GM18867 (cell line): Measurements from ENCODE around the gene ZPR1.
A peak's percentile ranks its signal among the peaks of the same experiment; 100 is the strongest.
"Not testable (repeated sequence)": the region's sequence is repeated elsewhere in the genome, so short reads cannot be mapped to it uniquely, and the experiment has no call there.

Experiments
- ATAC-seq: cut with Tn5 transposase; IDR thresholded peaks from one replicate; pipeline ENCODE4 v1.9.1; 2021; ENCODE audit warnings: mild to moderate bottlenecking, moderate library complexity; ENCODE audit not compliant: unreplicated experiment

The ZPR1 gene, protein sequence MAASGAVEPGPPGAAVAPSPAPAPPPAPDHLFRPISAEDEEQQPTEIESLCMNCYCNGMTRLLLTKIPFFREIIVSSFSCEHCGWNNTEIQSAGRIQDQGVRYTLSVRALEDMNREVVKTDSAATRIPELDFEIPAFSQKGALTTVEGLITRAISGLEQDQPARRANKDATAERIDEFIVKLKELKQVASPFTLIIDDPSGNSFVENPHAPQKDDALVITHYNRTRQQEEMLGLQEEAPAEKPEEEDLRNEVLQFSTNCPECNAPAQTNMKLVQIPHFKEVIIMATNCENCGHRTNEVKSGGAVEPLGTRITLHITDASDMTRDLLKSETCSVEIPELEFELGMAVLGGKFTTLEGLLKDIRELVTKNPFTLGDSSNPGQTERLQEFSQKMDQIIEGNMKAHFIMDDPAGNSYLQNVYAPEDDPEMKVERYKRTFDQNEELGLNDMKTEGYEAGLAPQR

DNA sequence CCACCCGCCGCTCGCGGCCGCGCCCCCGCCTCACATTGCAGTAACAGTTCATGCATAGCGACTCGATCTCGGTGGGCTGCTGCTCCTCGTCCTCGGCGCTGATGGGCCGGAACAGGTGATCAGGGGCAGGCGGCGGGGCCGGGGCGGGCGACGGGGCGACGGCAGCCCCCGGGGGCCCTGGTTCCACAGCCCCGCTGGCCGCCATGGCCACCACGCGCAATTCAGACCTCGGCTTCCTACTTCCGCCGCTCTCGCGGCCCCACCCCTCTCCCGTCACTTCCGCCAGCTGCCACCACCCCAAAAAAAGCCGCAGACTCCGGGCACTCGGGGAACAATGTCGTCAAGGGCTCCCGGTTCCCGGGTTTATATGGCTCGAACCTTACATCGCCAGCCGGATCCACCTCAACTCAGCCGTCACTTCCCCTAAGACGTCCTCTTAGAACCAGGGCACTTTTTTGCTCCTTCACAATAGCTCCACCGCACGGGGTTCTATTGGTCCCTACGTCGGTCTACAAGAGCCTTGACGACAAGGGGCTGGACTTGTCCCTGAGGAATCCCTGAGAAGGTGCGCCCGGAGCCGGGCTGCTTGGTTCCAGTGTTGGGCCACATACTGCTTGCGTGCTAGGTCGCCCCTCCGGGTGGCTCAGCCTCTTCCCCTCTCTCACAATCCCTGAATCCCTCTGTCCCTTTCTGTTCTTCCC lies at the start of gene ZPR1:
Gene ZPR1 (minus strand): TSS at position 238 of the 701 bp plus-strand sequence. CDS start 33 bp downstream, at position 205.
- ATAC-seq: peak; percentile 88

DNA sequence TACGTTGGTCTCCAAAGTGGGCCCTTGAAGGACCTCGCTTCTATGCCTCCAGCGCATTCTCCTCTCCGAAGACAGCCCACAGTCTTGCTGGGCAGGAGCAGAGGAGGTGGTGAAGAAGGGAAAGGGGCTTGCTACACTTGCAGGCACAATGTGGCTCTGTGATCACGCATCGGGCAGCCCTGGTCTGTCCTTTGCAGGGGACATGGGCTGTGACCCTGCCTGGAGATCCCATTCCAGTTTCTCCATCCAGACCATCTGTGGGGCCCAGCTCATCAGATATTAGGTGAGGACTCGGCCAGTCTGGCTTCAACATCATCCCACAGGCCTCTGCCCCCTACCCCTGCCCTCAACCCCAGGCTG lies 48.8 kb upstream of the ZPR1 start:
- ATAC-seq: no peak

DNA sequence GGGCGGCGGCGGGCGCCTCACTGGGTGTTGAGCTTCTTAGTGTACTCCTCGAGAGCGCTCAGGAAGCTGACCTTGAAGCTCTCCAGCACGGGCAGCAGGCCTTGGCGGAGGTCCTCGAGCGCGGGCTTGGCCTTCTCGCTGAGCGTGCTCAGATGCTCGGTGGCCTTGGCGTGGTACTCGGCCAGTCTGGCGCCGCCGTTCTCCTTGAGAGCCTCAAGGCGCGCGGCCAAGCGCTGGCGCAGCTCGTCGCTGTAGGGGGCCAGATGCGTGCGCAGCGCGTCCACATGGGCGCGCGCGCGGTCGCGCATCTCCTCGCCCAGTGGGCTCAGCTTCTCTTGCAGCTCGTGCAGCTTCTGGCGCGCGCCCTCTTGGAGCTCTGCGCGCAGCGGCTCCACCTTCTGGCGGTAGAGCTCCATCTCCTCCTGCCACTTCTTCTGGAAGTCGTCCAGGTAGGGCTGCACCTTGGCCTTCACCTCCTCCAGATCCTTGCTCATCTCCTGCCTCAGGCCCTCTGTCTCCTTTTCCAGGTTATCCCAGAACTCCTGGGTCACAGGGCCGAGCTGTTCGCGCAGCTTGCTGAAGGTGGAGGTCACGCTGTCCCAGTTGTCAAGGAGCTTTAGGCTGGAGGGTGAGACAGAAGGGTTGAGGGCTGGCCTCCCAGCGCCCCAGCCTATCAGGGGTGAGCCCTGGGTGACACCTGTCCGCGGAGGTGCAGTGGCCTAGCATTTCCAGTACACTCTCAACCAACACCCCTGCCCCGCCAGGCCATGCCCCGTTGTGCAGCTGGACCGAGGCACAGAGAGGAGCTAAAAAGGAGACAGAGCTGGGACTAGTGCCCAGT lies 48.2 kb upstream of the ZPR1 start:
- peak; percentile 75 for ATAC-seq

DNA sequence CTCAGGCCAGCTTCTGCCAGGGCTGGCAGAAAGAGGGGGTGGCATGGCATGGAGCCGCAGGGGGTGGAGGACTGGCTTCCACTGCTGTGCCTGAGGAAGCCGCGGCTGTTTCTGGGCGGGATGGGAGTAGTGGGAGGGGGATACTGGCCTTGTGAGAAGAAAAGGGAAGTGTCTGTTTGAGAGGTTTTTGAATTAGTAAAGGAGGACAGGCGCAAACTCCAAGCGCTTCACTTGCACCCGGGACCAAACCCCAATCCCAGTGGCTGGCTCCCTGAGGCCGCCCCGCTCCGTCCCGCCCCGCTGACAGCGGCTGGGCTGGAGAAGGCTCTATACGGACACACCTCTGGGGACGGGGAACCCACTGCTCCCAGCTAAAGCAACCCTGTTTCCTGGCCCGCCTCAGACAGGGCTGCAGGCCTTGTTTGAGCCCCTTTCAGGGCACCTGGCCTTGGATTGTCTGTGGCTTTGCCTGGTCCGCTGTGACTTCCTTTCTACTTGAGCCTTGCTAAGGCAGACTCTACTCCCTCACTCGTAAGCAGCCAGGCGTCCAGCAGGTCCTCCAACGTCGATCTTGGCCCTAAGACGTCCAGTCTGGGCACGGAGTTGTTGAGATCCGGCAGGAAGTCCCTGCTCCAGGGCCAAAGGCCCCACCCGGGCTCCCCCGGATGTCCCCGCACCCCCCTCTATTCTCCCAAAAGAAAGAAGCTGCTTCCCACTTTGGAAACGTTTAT lies 47.4 kb upstream of the ZPR1 start:
- no peak for ATAC-seq

DNA sequence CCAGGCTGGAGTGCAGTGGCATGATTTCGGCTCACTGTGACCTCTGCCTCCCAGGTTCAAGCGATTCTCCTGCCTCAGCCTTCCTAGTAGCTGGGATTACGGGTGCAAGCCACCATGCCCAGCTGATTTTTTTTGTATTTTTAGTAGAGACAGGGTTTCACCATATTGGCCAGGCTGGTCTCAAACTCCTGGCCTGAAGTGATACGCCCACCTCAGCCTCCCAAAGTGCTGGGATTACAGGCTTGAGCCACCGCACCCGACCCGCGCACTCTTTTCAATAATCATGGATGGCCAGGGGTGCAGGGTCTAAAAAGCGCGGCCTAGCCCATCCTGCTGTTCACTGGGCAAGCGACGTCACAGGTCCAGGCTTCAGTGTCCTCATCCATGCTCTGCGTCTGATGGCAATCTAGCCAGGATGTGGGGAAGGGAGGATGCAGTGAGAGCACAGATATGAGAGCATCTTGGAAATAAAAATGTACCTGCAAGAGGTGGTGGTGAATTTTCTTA lies 46.8 kb upstream of the ZPR1 start:
- ATAC-seq: not testable (repeated sequence)

DNA sequence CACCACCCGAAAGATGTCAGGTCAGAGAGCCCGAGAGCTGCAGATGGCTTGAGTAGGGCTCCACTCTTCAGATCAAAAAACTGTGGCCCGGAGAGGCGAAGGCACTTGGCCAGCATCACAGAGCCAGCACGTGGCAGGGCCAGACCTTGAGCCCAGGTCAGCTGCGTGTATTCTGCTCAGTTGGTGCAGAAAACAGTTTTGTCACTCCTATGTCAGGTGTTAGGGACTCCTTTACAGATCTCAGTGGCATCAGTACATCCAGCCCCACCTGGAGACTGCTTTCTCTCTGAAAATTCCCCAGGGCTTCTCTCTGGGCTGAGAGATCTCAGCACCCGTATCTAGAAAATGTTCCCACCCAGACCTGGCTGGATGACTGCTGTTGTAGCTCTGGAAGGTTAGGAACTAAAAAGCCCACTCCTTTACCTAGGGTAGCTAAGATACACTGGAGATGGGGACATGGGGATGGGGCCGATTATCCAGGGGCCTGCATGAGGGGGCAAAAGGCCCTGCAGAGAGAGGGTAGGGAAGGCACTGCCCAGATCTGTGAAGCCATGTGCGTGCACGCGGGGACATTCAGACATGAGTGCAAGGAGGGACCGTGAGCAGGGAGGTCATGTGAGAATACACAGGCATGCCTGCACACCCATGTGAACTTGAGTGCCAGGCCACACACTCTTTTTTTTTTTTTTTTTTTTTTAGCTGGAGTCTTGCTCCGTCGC lies 46.2 kb upstream of the ZPR1 start:
- no peak for ATAC-seq

DNA sequence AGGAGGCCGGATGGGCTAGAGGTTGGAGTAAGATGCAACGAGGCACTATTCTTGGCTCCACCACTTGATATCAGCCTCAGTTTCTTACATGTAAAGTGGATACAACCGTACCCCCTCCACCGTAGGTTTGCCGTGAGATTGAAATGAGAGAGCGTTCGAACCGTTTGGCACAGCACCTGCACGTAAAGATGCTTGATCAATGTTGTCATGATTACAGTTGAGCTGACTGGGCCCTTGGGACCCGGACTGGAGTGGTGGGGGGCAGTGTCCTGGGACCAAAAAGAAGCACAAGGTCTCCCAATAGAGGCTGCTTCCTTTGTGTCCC lies 45.6 kb upstream of the ZPR1 start:
- ATAC-seq: no peak

DNA sequence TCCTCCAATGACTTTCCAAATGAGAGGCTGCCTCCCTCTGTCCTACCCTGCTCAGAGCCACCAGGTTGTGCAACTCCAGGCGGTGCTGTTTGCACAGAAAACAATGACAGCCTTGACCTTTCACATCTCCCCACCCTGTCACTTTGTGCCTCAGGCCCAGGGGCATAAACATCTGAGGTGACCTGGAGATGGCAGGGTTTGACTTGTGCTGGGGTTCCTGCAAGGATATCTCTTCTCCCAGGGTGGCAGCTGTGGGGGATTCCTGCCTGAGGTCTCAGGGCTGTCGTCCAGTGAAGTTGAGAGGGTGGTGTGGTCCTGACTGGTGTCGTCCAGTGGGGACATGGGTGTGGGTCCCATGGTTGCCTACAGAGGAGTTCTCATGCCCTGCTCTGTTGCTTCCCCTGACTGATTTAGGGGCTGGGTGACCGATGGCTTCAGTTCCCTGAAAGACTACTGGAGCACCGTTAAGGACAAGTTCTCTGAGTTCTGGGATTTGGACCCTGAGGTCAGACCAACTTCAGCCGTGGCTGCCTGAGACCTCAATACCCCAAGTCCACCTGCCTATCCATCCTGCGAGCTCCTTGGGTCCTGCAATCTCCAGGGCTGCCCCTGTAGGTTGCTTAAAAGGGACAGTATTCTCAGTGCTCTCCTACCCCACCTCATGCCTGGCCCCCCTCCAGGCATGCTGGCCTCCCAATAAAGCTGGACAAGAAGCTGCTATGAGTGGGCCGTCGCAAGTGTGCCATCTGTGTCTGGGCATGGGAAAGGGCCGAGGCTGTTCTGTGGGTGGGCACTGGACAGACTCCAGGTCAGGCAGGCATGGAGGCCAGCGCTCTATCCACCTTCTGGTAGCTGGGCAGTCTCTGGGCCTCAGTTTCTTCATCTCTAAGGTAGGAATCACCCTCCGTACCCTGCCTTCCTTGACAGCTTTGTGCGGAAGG lies 44.8 kb upstream of the ZPR1 start:
- no peak for ATAC-seq

DNA sequence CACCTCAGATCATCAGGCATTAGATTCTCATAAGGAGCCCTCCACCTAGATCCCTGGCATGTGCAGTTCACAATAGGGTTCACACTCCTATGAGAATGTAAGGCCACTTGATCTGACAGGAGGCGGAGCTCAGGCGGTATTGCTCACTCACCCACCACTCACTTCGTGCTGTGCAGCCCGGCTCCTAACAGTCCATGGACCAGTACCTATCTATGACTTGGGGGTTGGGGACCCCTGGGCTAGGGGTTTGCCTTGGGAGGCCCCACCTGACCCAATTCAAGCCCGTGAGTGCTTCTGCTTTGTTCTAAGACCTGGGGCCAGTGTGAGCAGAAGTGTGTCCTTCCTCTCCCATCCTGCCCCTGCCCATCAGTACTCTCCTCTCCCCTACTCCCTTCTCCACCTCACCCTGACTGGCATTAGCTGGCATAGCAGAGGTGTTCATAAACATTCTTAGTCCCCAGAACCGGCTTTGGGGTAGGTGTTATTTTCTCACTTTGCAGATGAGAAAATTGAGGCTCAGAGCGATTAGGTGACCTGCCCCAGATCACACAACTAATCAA lies 44.0 kb upstream of the ZPR1 start:
- no peak for ATAC-seq

DNA sequence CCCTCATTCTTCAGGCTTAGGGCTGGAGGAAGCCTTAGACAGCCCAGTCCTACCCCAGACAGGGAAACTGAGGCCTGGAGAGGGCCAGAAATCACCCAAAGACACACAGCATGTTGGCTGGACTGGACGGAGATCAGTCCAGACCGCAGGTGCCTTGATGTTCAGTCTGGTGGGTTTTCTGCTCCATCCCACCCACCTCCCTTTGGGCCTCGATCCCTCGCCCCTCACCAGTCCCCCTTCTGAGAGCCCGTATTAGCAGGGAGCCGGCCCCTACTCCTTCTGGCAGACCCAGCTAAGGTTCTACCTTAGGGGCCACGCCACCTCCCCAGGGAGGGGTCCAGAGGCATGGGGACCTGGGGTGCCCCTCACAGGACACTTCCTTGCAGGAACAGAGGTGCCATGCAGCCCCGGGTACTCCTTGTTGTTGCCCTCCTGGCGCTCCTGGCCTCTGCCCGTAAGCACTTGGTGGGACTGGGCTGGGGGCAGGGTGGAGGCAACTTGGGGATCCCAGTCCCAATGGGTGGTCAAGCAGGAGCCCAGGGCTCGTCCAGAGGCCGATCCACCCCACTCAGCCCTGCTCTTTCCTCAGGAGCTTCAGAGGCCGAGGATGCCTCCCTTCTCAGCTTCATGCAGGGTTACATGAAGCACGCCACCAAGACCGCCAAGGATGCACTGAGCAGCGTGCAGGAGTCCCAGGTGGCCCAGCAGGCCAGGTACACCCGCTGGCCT lies 42.5 kb upstream of the ZPR1 start:
- ATAC-seq: no peak

DNA sequence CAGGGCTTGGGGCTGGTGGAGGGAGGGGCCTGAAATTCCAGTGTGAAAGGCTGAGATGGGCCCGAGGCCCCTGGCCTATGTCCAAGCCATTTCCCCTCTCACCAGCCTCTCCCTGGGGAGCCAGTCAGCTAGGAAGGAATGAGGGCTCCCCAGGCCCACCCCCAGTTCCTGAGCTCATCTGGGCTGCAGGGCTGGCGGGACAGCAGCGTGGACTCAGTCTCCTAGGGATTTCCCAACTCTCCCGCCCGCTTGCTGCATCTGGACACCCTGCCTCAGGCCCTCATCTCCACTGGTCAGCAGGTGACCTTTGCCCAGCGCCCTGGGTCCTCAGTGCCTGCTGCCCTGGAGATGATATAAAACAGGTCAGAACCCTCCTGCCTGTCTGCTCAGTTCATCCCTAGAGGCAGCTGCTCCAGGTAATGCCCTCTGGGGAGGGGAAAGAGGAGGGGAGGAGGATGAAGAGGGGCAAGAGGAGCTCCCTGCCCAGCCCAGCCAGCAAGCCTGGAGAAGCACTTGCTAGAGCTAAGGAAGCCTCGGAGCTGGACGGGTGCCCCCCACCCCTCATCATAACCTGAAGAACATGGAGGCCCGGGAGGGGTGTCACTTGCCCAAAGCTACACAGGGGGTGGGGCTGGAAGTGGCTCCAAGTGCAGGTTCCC lies 41.8 kb upstream of the ZPR1 start, which contains the start of gene APOC3:
Gene APOC3 (plus strand): TSS at position 383 of the 659 bp plus-strand sequence. CDS start 676 bp downstream, outside the sequence.
- no peak for ATAC-seq

DNA sequence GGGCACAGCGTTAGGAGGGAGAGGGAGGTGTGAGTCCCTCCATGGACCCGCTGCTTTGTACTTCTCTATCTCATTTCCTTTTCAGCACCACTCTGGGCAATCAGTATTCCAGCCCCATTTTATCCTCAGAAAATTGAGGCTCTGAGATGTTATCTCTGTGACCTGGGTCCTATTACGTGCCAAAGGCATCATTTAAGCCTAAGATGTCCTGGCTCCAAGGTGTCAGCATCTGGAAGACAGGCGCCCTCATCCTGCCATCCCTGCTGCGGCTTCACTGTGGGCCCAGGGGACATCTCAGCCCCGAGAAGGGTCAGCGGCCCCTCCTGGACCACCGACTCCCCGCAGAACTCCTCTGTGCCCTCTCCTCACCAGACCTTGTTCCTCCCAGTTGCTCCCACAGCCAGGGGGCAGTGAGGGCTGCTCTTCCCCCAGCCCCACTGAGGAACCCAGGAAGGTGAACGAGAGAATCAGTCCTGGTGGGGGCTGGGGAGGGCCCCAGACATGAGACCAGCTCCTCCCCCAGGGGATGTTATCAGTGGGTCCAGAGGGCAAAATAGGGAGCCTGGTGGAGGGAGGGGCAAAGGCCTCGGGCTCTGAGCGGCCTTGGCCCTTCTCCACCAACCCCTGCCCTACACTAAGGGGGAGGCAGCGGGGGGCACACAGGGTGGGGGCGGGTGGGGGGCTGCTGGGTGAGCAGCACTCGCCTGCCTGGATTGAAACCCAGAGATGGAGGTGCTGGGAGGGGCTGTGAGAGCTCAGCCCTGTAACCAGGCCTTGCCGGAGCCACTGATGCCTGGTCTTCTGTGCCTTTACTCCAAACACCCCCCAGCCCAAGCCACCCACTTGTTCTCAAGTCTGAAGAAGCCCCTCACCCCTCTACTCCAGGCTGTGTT lies 41.1 kb upstream of the ZPR1 start:
- ATAC-seq: no peak

DNA sequence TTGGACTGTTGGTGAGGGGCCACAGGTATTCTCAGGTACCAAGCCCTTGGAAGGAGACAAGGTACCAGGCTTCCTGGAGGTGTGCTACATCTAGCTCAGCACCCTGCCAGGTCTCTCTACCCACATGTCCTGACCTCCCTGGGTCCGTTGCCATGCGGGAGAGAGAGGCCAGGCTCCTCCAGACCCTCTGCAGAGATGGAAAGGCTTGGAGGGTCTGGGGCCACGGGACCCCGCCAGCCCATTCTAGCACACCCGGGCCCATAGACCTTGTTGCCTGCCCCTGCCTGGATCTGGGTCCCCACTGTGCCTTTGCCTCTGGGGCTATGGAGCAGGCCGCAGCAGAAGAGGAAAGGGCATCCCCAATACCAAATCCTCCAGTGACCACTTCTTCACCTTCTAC lies 39.6 kb upstream of the ZPR1 start:
- no peak for ATAC-seq

DNA sequence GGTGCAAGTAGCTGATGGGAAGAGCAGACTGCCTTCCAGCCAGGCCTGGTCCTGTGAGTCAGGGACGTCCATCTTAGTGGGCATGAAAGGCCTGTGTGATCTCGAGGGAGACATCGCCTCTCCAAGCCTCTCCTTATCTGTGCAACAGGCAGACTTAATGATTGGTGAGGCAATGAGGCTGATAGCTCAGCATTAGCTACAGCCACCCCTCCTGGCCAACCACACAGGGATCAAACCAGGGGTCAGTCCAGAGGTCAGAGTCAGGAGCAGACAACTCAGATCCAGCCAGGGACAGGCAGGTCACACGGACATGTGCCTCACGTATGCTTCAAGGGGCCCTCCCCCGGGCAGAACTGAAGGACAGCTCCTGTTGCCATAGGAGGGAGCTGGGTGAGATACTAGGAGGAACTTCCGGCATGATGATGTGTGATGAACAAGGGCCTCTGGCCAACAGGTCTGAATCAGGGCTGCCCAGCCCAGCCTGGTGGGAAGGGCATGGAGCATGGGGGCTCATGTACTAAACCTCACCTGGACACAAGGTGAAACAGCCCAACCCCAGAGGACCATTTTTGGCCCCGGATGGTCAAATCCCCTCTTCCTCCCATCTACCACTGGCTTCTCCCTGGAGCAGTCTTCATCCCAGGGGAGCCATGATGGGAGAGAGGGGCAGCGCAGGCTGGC lies 39.1 kb upstream of the ZPR1 start:
- no peak for ATAC-seq

DNA sequence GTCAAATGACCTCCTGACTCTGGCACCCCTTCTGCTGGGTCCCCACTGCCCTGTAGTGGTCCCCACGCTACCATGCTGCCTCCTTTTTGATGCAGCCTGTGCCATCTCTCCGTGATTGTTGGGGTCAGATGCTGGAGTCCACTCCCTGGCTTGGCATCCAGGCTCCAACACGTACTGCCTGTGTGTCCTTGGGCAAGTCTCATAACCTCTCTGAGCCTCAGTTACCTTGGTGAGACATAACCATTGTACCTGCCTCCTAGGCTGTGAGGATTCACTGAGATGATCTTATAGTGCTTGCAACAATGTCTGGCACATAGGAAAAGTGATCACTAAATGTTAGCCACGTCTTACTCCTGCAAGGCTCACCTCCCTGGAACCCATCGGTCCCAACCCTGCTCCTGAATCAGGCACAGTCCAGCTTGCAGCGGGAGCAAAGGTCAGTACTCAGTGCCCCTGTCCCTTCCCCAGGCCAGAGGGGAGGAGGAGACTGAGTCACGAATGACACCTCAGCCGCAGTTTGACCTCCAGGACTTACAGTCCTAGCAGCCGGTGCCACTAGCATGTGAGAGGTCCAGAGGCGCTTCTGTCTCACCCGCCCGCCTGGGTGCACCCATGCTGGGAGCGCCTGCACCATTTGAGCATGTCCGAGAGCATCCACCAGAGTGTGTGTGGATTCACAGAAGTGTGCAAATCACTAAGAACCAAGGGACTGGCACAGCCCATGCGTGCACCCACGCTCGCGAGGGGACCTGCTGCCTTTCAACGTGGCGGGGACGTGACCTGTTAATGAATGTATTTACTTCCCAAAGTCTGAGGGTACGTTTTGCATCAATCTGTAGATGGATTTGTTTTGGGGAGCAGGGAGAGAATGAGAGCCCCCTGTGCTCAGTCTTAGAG lies 38.3 kb upstream of the ZPR1 start:
- ATAC-seq: no peak
